HepG2 (cell line): ENCODE results near the gene DAPK1. TPM values are rescaled to one million over a fixed set of nuclear protein-coding genes. Genes with fewer than 3 reads are reported as not detected.

ENCODE experiments used
- ATAC-seq: fragments of 200-7000 bp; cut with Tn5 transposase; 3 replicates; pipeline ENCODE4 v1.9.1; 2020; ENCODE audit warnings: mild to moderate bottlenecking, moderate library complexity
- BruUV-seq: library from RNA; stranded (reverse); fragments of 400-500 nt; replicated peaks from 2 replicates; lab custom pipeline; 2021; lab: Mats Ljungman, UMichigan
- CTCF ChIA-PET: fragments of 300-600 bp; formaldehyde crosslinking; extraction: SDS; loops from one replicate; lab custom pipeline; 2021; ENCODE audit warnings: low total read pairs, inconsistent platforms, low intra/inter-chr PET ratio; lab: Yijun Ruan, JAX
- POLR2A ChIA-PET: fragments of 350-600 bp; sonication (Branson Sonifier 250); formaldehyde crosslinking; loops from one replicate; lab custom pipeline; 2020; ENCODE audit warnings: antibody characterized with exemption, inconsistent platforms; lab: Yijun Ruan, JAX
- DNase-seq: peaks from one replicate; pipeline ENCODE4 v3.0.0-alpha.2; 2015; ENCODE audit warnings: low spot score
- FAIRE-seq: peaks from 3 replicates; lab custom pipeline; 2011; peaks lifted over from hg19 to GRCh38; lab: Jason Lieb, UNC
- H2AFZ ChIP-seq: one replicate; pipeline ENCODE4 v1.6.1; 2011; ENCODE audit warnings: low read length, inconsistent platforms
- H3K27ac ChIP-seq: fragments of 300-600 bp; 3 replicates; pipeline ENCODE4 v1.8.0; 2011; ENCODE audit warnings: mixed run types, mild to moderate bottlenecking, mixed read lengths, low read length, inconsistent platforms; ENCODE audit not compliant: insufficient read depth; ENCODE audit errors: extremely low read length
- H3K27me3 ChIP-seq, 2 experiments: fragments of 200-600 bp in 1 of 2; 2 replicates in 1 of 2; 3 replicates in 1 of 2; pipeline versions ENCODE4 v1.6.0 to v1.8.0; 2011; ENCODE audit warnings: low read length in 2 of 2, mild to moderate bottlenecking in 2 of 2, moderate library complexity in 2 of 2, inconsistent platforms in 1 of 2; ENCODE audit not compliant: insufficient read depth in 2 of 2, control insufficient read depth in 1 of 2
- H3K36me3 ChIP-seq, 2 experiments: fragments of 200-600 bp in 1 of 2; replicated peaks in 1 of 2; 2 replicates in 1 of 2; 3 replicates in 1 of 2; pipeline versions ENCODE4 v1.5.1 to v1.8.0; 2011; ENCODE audit warnings: low read length in 2 of 2, inconsistent platforms in 1 of 2; ENCODE audit not compliant: insufficient read depth in 2 of 2, control insufficient read depth in 1 of 2
- H3K4me1 ChIP-seq: 2 replicates; pipeline ENCODE4 v1.5.1; 2012; ENCODE audit warnings: low read length, inconsistent platforms; ENCODE audit not compliant: insufficient read depth
- H3K4me2 ChIP-seq: 2 replicates; pipeline ENCODE4 v1.6.0; 2011; ENCODE audit warnings: low read depth, low read length, inconsistent platforms
- H3K4me3 ChIP-seq, 3 experiments: fragments of 200-600 bp in 1 of 3; sonication (generic), shearing (Covaris generic) in 1 of 3; replicated peaks in 1 of 3; 2 replicates each; pipeline ENCODE4 v1.5.1; 2011 to 2016; ENCODE audit warnings: low read length in 3 of 3, inconsistent platforms in 2 of 3, low read depth in 2 of 3, mild to moderate bottlenecking in 2 of 3, control low read depth in 1 of 3, mixed read lengths in 1 of 3; ENCODE audit not compliant: insufficient read depth in 1 of 3
- H3K79me2 ChIP-seq: one replicate; pipeline ENCODE4 v1.6.1; 2011; ENCODE audit warnings: low read length, inconsistent platforms; ENCODE audit not compliant: insufficient read depth
- H3K9ac ChIP-seq: 2 replicates; pipeline ENCODE4 v1.6.0; 2011; ENCODE audit warnings: mild to moderate bottlenecking, low read depth, low read length, inconsistent platforms; ENCODE audit not compliant: insufficient read depth
- H3K9me3 ChIP-seq: 2 replicates; pipeline ENCODE4 v1.5.1; 2012; ENCODE audit warnings: mild to moderate bottlenecking, low read length
- H4K20me1 ChIP-seq: 2 replicates; pipeline ENCODE4 v1.6.0; 2011; ENCODE audit warnings: inconsistent platforms, mild to moderate bottlenecking, low read length, moderate library complexity; ENCODE audit not compliant: insufficient read depth
- ARID4A ChIP-seq: sonication (generic); formaldehyde crosslinking; IDR thresholded peaks from 2 replicates; pipeline ENCODE4 v1.5.0; 2020; ENCODE audit warnings: mild to moderate bottlenecking, missing genetic modification reagents, borderline replicate concordance
- ATM ChIP-seq: fragments of 450-650 bp; IDR thresholded peaks from 2 replicates; pipeline ENCODE4 v1.7.1; 2017; ENCODE audit warnings: mild to moderate bottlenecking, borderline replicate concordance
- FOXO1 ChIP-seq: sonication (generic); formaldehyde crosslinking; IDR thresholded peaks from 2 replicates; pipeline ENCODE4 v1.4.0; 2020; ENCODE audit warnings: missing genetic modification reagents
- NPAS2 ChIP-seq: sonication (generic); formaldehyde crosslinking; IDR thresholded peaks from 2 replicates; pipeline ENCODE4 v1.8.0; 2022; ENCODE audit warnings: mild to moderate bottlenecking, missing genetic modification reagents, borderline replicate concordance
- RFX1 ChIP-seq: fragments of 450-650 bp; IDR thresholded peaks from 2 replicates; pipeline ENCODE4 v1.6.1; 2017
- ZNF343 ChIP-seq: sonication (generic); formaldehyde crosslinking; IDR thresholded peaks from 2 replicates; pipeline ENCODE4 v1.4.0; 2020; ENCODE audit warnings: mild to moderate bottlenecking, missing genetic modification reagents
- ZNF430 ChIP-seq: sonication (generic); formaldehyde crosslinking; IDR thresholded peaks from 2 replicates; pipeline ENCODE4 v1.9.0; 2021; ENCODE audit warnings: mild to moderate bottlenecking, missing genetic modification reagents
- ZNF441 ChIP-seq: sonication (generic); formaldehyde crosslinking; IDR thresholded peaks from 2 replicates; pipeline ENCODE4 v1.7.0; 2021; ENCODE audit warnings: missing genetic modification reagents, borderline replicate concordance
- WGBS: methylation state at CpG from one replicate; pipeline ENCODE4 v1.1.6; 2017; ENCODE audit warnings: low lambda C conversion rate; 5-methylcytosine and 5-hydroxymethylcytosine counted together
- in situ Hi-C: cut with HindIII; loops from 2 replicates; pipeline ENCODE4 v1.10.0; 2017; ENCODE audit warnings: low pct_unique_long_range_greater_than_20kb; ENCODE audit not compliant: extremely low pct_ligation_motif_present
- intact Hi-C: fragments of 100-400 bp; cut with micrococcal nuclease; formaldehyde crosslinking; loops from one replicate; pipeline ENCODE4 v1.10.0; 2022; ENCODE audit not compliant: unreplicated experiment
- polyA plus RNA-seq, 8 experiments: library from polyadenylated mRNA; depleted of rRNA in 3 of 8; stranded (reverse) in 7 of 8; unstranded in 1 of 8; fragments of >200 nt; fragmentation: Illumina TruSeq in 4 of 8; extraction: Trizol in 4 of 8; gene quantifications; 2 replicates each; pipeline versions ENCODE4 v1.2.1 to v1.2.3, GENCODE V29; 2011 to 2016; ENCODE audit warnings: low read depth in 4 of 8, missing spikeins in 1 of 8, mixed read lengths in 1 of 8; ENCODE audit not compliant: insufficient read depth in 1 of 8
- total RNA-seq, 5 experiments: library from RNA; depleted of rRNA; stranded (reverse); fragments of >200 nt; fragmentation: Illumina TruSeq; extraction: Trizol; gene quantifications; 2 replicates each; pipeline ENCODE4 v1.2.3, GENCODE V29; 2016; ENCODE audit warnings: low read depth in 1 of 5
- TF ChIP-seq, protein P1 (sequence below), 2 experiments: sonication (generic) in 1 of 2; formaldehyde crosslinking in 1 of 2; IDR thresholded peaks; 2 replicates each; pipeline versions ENCODE4 v1.5.1 to v1.6.1; 2011 to 2020; ENCODE audit warnings: borderline replicate concordance in 1 of 2, low read depth in 1 of 2, low read length in 1 of 2, mild to moderate bottlenecking in 1 of 2, missing genetic modification reagents in 1 of 2, moderate library complexity in 1 of 2
- TF ChIP-seq, protein P2 (sequence below): sonication (generic); formaldehyde crosslinking; IDR thresholded peaks from 2 replicates; pipeline ENCODE4 v1.4.0; 2020; ENCODE audit warnings: mild to moderate bottlenecking, missing genetic modification reagents
- TF ChIP-seq, protein P3 (sequence below): sonication (generic); formaldehyde crosslinking; IDR thresholded peaks from 2 replicates; pipeline ENCODE4 v1.5.1; 2020; ENCODE audit warnings: missing genetic modification reagents, mild to moderate bottlenecking, borderline replicate concordance
- TF ChIP-seq, protein P4 (sequence below): conservative IDR thresholded peaks from 2 replicates; pipeline ENCODE4 v1.6.1; 2018; ENCODE audit warnings: missing genetic modification reagents

The DAPK1 gene
- total and polyA plus RNA-seq, 2 of the 13 experiments (the other 11 are each of a cell fraction or from before 2014, with no cell fraction given), result 35.7 to 35.9 TPM

DNA sequence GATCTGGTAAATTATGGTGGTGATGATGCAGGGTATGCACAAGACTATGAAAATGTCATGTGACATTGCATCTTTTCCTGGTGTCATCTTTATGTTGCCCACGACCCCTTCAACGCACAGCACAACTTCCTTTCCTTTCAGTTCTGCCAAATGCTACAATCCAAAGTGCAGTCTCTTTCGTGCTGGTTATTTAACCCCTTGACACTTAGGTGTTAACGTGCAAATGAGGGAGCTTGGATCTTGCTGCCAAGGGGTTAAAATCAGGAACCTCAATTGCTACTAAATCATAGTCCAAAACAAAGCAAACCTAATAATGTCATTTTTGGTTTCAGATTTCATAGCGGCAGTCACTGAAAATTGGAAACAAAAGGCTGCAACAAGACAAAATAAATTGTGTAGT is 244.2 kb downstream of the DAPK1 start:
- 2% methylated on average over 5 of the region's 5 CpGs for WGBS
- no peak for DNase-seq
- no peak for ATAC-seq
- Histone ChIP-seq H3K9ac (no peak overlapping the region), H3K4me3 (no peak overlapping the region), H3K27me3 (no peaks in the 10 kb centered on the region), H2AFZ (no peak overlapping the region), H3K27ac (no peak overlapping the region), H3K79me2 (no peaks in the 10 kb centered on the region), H4K20me1 (no peaks in the 10 kb centered on the region), H3K9me3 (peaks cover 9% of the 10 kb centered on the region), H3K4me1 (no peaks in the 10 kb centered on the region), H3K36me3 (no peaks in the 10 kb centered on the region), H3K4me2 (no peak overlapping the region)
- CTCF ChIA-PET, result no interaction called here
- no TSS peak for BruUV-seq
- POLR2A ChIA-PET, result no interaction called here
- no peak for FAIRE-seq
- in situ Hi-C loops, result no loop called here
- intact Hi-C loops, result no loop called here
- TF ChIP-seq ZNF343 (no peak), FOXO1 (CRISPR knock-in tag) (no peak), ZNF430 (CRISPR knock-in tag) (no peak), ARID4A (CRISPR knock-in tag) (no peak), ATM (no peak), NPAS2 (CRISPR knock-in tag) (no peak), RFX1 (no peak), ZNF441 (CRISPR knock-in tag) (no peak)
- TF ChIP-seq, protein P1, sequence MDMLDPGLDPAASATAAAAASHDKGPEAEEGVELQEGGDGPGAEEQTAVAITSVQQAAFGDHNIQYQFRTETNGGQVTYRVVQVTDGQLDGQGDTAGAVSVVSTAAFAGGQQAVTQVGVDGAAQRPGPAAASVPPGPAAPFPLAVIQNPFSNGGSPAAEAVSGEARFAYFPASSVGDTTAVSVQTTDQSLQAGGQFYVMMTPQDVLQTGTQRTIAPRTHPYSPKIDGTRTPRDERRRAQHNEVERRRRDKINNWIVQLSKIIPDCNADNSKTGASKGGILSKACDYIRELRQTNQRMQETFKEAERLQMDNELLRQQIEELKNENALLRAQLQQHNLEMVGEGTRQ (IDR thresholded peaks at IDR 0.05; ENCODE audit: low read depth, low read length), result no peak
- TF ChIP-seq, protein P1 (CRISPR knock-in tag; IDR thresholded peaks at IDR 0.05; ENCODE audit: borderline replicate concordance), result no peak
- TF ChIP-seq, protein P2, sequence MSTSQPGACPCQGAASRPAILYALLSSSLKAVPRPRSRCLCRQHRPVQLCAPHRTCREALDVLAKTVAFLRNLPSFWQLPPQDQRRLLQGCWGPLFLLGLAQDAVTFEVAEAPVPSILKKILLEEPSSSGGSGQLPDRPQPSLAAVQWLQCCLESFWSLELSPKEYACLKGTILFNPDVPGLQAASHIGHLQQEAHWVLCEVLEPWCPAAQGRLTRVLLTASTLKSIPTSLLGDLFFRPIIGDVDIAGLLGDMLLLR, result no peak
- TF ChIP-seq, protein P3, sequence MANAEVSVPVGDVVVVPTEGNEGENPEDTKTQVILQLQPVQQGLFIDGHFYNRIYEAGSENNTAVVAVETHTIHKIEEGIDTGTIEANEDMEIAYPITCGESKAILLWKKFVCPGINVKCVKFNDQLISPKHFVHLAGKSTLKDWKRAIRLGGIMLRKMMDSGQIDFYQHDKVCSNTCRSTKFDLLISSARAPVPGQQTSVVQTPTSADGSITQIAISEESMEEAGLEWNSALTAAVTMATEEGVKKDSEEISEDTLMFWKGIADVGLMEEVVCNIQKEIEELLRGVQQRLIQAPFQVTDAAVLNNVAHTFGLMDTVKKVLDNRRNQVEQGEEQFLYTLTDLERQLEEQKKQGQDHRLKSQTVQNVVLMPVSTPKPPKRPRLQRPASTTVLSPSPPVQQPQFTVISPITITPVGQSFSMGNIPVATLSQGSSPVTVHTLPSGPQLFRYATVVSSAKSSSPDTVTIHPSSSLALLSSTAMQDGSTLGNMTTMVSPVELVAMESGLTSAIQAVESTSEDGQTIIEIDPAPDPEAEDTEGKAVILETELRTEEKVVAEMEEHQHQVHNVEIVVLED (CRISPR knock-in tag), result no peak
- TF ChIP-seq, protein P4, sequence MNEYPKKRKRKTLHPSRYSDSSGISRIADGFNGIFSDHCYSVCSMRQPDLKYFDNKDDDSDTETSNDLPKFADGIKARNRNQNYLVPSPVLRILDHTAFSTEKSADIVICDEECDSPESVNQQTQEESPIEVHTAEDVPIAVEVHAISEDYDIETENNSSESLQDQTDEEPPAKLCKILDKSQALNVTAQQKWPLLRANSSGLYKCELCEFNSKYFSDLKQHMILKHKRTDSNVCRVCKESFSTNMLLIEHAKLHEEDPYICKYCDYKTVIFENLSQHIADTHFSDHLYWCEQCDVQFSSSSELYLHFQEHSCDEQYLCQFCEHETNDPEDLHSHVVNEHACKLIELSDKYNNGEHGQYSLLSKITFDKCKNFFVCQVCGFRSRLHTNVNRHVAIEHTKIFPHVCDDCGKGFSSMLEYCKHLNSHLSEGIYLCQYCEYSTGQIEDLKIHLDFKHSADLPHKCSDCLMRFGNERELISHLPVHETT (CRISPR knock-in tag), result no peak
